ENCODE data around the gene DEAF1.
"Not testable (repeated sequence)": the region's sequence is repeated elsewhere in the genome, so short reads cannot be mapped to it uniquely, and the experiment has no call there.

The DEAF1 gene

GRCh38 chr11:694563-695287 lies at the start of gene DEAF1:
Gene DEAF1 (minus strand): TSS chr11:695222. CDS start chr11:695047, 175 bp downstream.
- DNase-seq, result peak; percentile 96

GRCh38 chr11:742571-743201 lies 47.7 kb upstream of the DEAF1 start:
- no peak for DNase-seq

GRCh38 chr11:742156-742546 lies 47.1 kb upstream of the DEAF1 start:
- DNase-seq, result no peak

GRCh38 chr11:737899-738298 lies 42.9 kb upstream of the DEAF1 start:
- DNase-seq, result not testable (repeated sequence)

- DNase-seq, result no peak
These were observed 42.3 kb upstream of the DEAF1 start for GRCh38 chr11:737366-737765.

- DNase-seq, result not testable (repeated sequence)
These were observed 39.5 kb upstream of the DEAF1 start for GRCh38 chr11:734541-734940.

GRCh38 chr11:733072-733471 lies 38.0 kb upstream of the DEAF1 start:
- no peak for DNase-seq

- DNase-seq, result no peak
These were observed 34.6 kb upstream of the DEAF1 start for GRCh38 chr11:729492-730074.

- no peak for DNase-seq
These were observed 34.0 kb upstream of the DEAF1 start for GRCh38 chr11:728901-729491.

GRCh38 chr11:727859-728748 lies 33.1 kb upstream of the DEAF1 start:
- peak; percentile 65 for DNase-seq

GRCh38 chr11:727281-727701 lies 32.3 kb upstream of the DEAF1 start:
- no peak for DNase-seq

- no peak for DNase-seq
These were observed 31.5 kb upstream of the DEAF1 start for GRCh38 chr11:726278-727220.

GRCh38 chr11:725624-726202 lies 30.7 kb upstream of the DEAF1 start:
- DNase-seq, result no peak

GRCh38 chr11:724778-725386 lies 29.9 kb upstream of the DEAF1 start:
- DNase-seq, result no peak

GRCh38 chr11:724049-724777 lies 29.2 kb upstream of the DEAF1 start:
- no peak for DNase-seq

- DNase-seq, result peak; percentile 55
These were observed 28.3 kb upstream of the DEAF1 start for GRCh38 chr11:723120-723883.

GRCh38 chr11:722346-722811 lies 27.4 kb upstream of the DEAF1 start:
- no peak for DNase-seq

GRCh38 chr11:721741-722345 lies 26.8 kb upstream of the DEAF1 start:
- no peak for DNase-seq
